C4-2B (cell line): ENCODE data around the gene SHISA7.

Source experiments
- H3K27ac ChIP-seq: fragments of 450-650 bp; 2 replicates; pipeline ENCODE4 v1.5.1; 2017
- ZFX ChIP-seq: fragments of 450-650 bp; IDR thresholded peaks from 2 replicates; pipeline ENCODE4 v1.6.1; 2017
- TF ChIP-seq, protein P1 (sequence below): fragments of 450-650 bp; conservative IDR thresholded peaks from 2 replicates; pipeline ENCODE4 v1.5.1; 2017; ENCODE audit warnings: mild to moderate bottlenecking

Gene SHISA7

DNA sequence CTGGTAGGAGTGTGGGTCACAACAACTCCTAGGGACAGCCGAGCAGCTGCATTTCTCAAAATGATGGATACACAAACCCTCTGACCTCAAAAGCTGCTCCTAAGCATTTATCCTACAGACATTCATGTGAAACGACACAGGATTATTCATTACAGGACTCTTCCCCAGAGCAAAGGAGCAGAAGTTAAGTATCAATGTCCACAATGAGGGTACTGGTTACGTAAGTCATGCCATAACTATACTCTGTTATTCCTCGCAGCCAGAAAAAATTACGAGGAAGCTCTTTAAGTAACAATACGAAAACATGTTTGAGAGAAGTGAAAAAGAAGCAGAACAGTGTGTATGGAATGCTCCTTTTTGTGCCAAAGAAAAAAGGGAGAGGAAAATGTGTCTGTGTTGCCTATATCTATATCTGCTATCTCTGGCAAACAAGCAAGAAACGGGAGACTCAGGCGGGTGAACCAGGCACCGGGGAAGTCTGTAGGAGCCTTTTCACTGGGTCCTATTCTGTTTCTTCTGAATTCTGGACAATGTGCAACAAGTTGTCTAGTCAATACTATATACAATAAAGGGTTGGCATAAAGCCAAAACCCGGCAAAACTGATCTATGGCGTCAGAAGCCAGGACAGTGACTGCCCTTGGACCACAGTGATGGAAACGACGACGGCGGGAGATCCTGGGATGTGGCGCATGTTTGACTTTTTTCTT is 17.0 kb upstream of the SHISA7 start:
- peak overlapping the region; percentile 96 for H3K27ac ChIP-seq
- TF ChIP-seq, protein P1, sequence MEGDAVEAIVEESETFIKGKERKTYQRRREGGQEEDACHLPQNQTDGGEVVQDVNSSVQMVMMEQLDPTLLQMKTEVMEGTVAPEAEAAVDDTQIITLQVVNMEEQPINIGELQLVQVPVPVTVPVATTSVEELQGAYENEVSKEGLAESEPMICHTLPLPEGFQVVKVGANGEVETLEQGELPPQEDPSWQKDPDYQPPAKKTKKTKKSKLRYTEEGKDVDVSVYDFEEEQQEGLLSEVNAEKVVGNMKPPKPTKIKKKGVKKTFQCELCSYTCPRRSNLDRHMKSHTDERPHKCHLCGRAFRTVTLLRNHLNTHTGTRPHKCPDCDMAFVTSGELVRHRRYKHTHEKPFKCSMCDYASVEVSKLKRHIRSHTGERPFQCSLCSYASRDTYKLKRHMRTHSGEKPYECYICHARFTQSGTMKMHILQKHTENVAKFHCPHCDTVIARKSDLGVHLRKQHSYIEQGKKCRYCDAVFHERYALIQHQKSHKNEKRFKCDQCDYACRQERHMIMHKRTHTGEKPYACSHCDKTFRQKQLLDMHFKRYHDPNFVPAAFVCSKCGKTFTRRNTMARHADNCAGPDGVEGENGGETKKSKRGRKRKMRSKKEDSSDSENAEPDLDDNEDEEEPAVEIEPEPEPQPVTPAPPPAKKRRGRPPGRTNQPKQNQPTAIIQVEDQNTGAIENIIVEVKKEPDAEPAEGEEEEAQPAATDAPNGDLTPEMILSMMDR: no peak
- TF ChIP-seq ZFX: no peak

DNA sequence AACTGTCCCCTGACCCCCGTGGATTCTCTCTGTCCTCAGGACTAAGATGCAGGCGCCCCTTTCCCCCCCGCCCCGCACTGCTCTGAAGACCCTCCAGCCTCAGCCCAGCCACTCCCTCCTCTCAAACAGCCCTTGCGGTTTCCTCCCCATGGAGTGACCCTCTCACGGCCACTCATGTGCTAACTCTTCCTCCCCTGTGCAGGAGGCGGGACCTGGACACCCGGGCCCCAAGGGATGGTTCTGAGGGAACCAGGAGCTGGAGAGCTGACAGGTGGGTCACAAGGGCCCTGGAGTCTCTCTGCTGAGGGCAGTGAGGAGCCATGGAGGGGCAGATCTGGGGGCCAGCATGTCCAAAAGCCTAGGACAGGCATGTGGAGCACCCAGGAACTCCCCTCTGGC is 16.4 kb upstream of the SHISA7 start:
- no peak overlapping the region; the same call in 1 of the 2 replicates for H3K27ac ChIP-seq
- no peak for TF ChIP-seq ZFX
- TF ChIP-seq, protein P1: no peak

DNA sequence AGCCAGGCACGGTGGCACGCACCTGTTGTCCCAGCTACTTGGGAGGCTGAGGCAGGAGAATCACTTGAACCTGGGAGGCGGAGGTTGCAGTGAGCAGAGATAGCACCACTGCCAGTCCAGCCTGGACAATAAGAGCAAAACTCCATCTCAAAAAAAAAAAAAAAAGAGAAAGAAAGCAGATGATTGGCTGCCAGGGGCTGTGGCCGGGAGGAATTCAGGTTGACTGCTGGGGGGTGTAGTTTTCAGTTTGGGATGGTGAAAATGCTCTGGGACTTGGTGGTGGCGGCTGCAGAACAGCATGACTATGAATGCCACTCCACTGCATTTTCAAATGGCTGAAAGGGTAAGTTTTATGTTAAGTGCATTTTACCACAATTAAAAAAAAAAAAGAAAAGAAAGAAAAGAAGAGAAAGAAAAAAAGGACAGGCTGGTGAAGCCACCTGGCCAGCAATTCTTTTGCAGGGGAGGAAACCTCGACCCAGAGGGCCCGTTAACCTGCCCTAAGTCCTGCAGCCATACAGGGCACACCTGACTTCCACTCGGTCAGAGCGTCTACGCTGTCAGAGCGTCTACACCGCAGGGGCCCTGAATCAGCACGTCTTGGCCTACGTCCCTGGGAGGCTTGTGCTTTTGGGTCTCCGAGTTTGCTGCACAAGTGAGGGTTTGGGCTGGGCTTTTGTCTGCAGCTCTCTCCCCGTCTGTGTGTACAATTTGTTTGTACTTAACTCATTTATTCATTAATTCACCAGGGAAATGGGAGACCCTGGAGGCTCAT is 14.8 kb upstream of the SHISA7 start:
- TF ChIP-seq ZFX: no peak
- TF ChIP-seq, protein P1: no peak
- no peak overlapping the region for H3K27ac ChIP-seq

DNA sequence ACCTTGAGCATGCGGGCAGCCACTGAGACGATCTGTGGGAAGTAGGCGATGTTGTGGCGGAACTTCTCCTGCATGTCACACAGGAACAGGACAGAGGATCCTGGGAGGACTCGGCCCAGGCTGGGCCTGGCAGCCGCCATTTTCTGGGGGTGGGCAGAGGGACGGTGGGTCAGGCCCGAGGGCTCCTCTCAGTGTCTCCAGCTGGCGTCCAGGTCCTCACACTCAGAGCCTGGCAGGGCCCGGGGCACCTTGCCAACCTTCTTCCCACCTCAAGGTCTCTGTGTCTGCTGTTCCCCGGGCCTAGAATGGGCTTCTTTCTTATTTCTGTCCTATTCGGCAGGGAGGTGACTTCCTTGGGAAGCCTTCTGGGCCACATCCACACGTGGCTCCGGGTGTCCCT is 13.2 kb upstream of the SHISA7 start:
- H3K27ac ChIP-seq: no peak overlapping the region
- TF ChIP-seq, protein P1: no peak
- no peak for TF ChIP-seq ZFX

GRCh38 chr19:55455576-55456235 is 12.6 kb upstream of the SHISA7 start:
- TF ChIP-seq ZFX: no peak
- TF ChIP-seq, protein P1: no peak
- H3K27ac ChIP-seq: no peak overlapping the region

GRCh38 chr19:55454787-55455243 is 11.7 kb upstream of the SHISA7 start:
- H3K27ac ChIP-seq: no peak overlapping the region
- no peak for TF ChIP-seq ZFX
- TF ChIP-seq, protein P1: peak; percentile 81
